GM12878 (cell line): ENCODE measurements around the gene HAPSTR1. TPM values are rescaled to one million over a fixed set of nuclear protein-coding genes. Genes with fewer than 3 reads are reported as not detected.

ENCODE experiments used
- ATAC-seq: fragments of 200-7000 bp; cut with Tn5 transposase; 3 replicates; pipeline ENCODE4 v1.9.1; 2020; ENCODE audit warnings: mild to moderate bottlenecking, moderate library complexity
- BruUV-seq: library from RNA; stranded (reverse); fragments of 400-500 nt; replicated peaks from 2 replicates; lab custom pipeline; 2021; lab: Mats Ljungman, UMichigan
- CTCF ChIA-PET: fragments of 300-600 bp; sonication (Branson Sonifier 250); formaldehyde crosslinking; extraction: SDS; loops from one replicate; lab custom pipeline; 2021; ENCODE audit warnings: inconsistent platforms; lab: Yijun Ruan, JAX
- POLR2A ChIA-PET: fragments of 350-600 bp; formaldehyde crosslinking; extraction: SDS; loops from one replicate; lab custom pipeline; 2021; ENCODE audit warnings: inconsistent platforms; lab: Charles Lee
- RAD21 ChIA-PET: fragments of 300-600 bp; sonication (Branson Sonifier 250); formaldehyde crosslinking; loops from one replicate; lab custom pipeline; 2023; ENCODE audit warnings: antibody characterized with exemption; ENCODE audit not compliant: unreplicated experiment; lab: Charles Lee
- SMC1A ChIA-PET: fragments of 300-600 bp; sonication (Branson Sonifier 250); formaldehyde crosslinking; loops from one replicate; lab custom pipeline; 2023; ENCODE audit not compliant: unreplicated experiment, uncharacterized antibody; lab: Charles Lee
- DNase-seq: peaks from one replicate; pipeline ENCODE4 v3.0.0-alpha.2; 2011; ENCODE audit warnings: low read depth, low spot score
- FAIRE-seq: peaks from 3 replicates; lab custom pipeline; 2011; peaks lifted over from hg19 to GRCh38; lab: Jason Lieb, UNC
- H2AFZ ChIP-seq: 2 replicates; pipeline ENCODE4 v1.6.0; 2011; ENCODE audit warnings: low read depth, low read length, control low read depth; ENCODE audit not compliant: control insufficient read depth
- H3K27ac ChIP-seq: 2 replicates; pipeline ENCODE4 v1.5.1; 2011; ENCODE audit warnings: control low read depth; ENCODE audit not compliant: control insufficient read depth, insufficient read depth
- H3K27me3 ChIP-seq, 2 experiments: replicated peaks in 1 of 2; 2 replicates each; pipeline versions ENCODE4 v1.6.0 to v1.6.1; 2011; ENCODE audit warnings: low read length in 1 of 2; ENCODE audit not compliant: control insufficient read depth in 2 of 2, insufficient read depth in 2 of 2
- H3K36me3 ChIP-seq, 2 experiments: 2 replicates each; pipeline ENCODE4 v1.5.1; 2011; ENCODE audit warnings: low read length in 1 of 2; ENCODE audit not compliant: control insufficient read depth in 2 of 2, insufficient read depth in 2 of 2
- H3K4me1 ChIP-seq: 2 replicates; pipeline ENCODE4 v1.6.1; 2011; ENCODE audit warnings: mild to moderate bottlenecking, low read length, moderate library complexity, mixed read lengths; ENCODE audit not compliant: control insufficient read depth, insufficient read depth
- H3K4me2 ChIP-seq: 2 replicates; pipeline ENCODE4 v1.6.0; 2011; ENCODE audit warnings: control low read depth; ENCODE audit not compliant: control insufficient read depth, insufficient read depth
- H3K4me3 ChIP-seq: fragments of 200-600 bp; sonication (generic); 2 replicates; pipeline ENCODE4 v1.5.1; 2016
- H3K79me2 ChIP-seq: 2 replicates; pipeline ENCODE4 v1.6.0; 2011; ENCODE audit warnings: low read length; ENCODE audit not compliant: control insufficient read depth, insufficient read depth
- H3K9ac ChIP-seq: 2 replicates; pipeline ENCODE4 v1.8.0; 2011; ENCODE audit warnings: low read length, control low read depth, mixed read lengths; ENCODE audit not compliant: control insufficient read depth, insufficient read depth
- H3K9me3 ChIP-seq: replicated peaks from 3 replicates; pipeline ENCODE4 v1.5.1; 2011; ENCODE audit warnings: mild to moderate bottlenecking, low read length; ENCODE audit not compliant: control insufficient read depth, insufficient read depth
- H4K20me1 ChIP-seq: 2 replicates; pipeline ENCODE4 v1.6.0; 2011; ENCODE audit not compliant: control insufficient read depth, insufficient read depth
- BCL11A ChIP-seq: IDR thresholded peaks from 2 replicates; pipeline ENCODE4 v1.6.1; 2011; ENCODE audit warnings: low read depth, low read length
- DPF2 ChIP-seq: fragments of 450-650 bp; IDR thresholded peaks from 2 replicates; pipeline ENCODE4 v1.6.1; 2017; ENCODE audit warnings: mild to moderate bottlenecking
- ETV6 ChIP-seq, 2 experiments: fragments of 450-650 bp in 1 of 2; IDR thresholded peaks in 1 of 2; conservative IDR thresholded peaks in 1 of 2; 2 replicates each; pipeline ENCODE4 v1.6.1; 2014; ENCODE audit warnings: antibody characterized with exemption in 1 of 2, borderline replicate concordance in 1 of 2, low read depth in 1 of 2, mild to moderate bottlenecking in 1 of 2, moderate library complexity in 1 of 2
- HDGF ChIP-seq: fragments of 450-650 bp; IDR thresholded peaks from 2 replicates; pipeline ENCODE4 v1.6.1; 2016; ENCODE audit warnings: antibody characterized with exemption
- MXI1 ChIP-seq: fragments of 150-350 bp; IDR thresholded peaks from 2 replicates; pipeline ENCODE4 v1.6.1; 2011; ENCODE audit warnings: low read depth, mild to moderate bottlenecking, inconsistent platforms, low read length, improper control_type of control experiment
- WGBS: methylation state at CpG from one replicate; pipeline ENCODE4 v1.1.6; 2016; ENCODE audit warnings: low lambda C conversion rate; ENCODE audit not compliant: insufficient replicate concordance, insufficient coverage; ENCODE audit errors: missing lambda C conversion rate; 5-methylcytosine and 5-hydroxymethylcytosine counted together
- in situ Hi-C: fragments of 300-500 bp; cut with MboI; formaldehyde crosslinking; loops from 9 replicates; pipeline ENCODE4 v1.14.3; 2018; ENCODE audit warnings: mixed read lengths
- intact Hi-C: fragments of 100-400 bp; cut with micrococcal nuclease; formaldehyde crosslinking; loops from one replicate; pipeline ENCODE4 v1.14.2; 2022; ENCODE audit not compliant: unreplicated experiment
- polyA plus RNA-seq, 11 experiments: library from polyadenylated mRNA; depleted of rRNA in 4 of 11; unstranded in 6 of 11; stranded (reverse) in 5 of 11; fragments of >200 nt; fragmentation: Nextera tagmentation in 4 of 11; fragmentation: Illumina TruSeq in 1 of 11; extraction: Ambion mirVana in 4 of 11; extraction: Trizol in 1 of 11; gene quantifications; 1 replicate in 1 of 11; 2 replicates in 10 of 11; pipeline versions ENCODE4 v1.2.1 to v1.2.3, GENCODE V29; 2011 to 2016; ENCODE audit warnings: inconsistent platforms in 2 of 11, missing spikeins in 2 of 11, low read depth in 1 of 11
- total RNA-seq, 4 experiments: library from RNA; depleted of rRNA in 3 of 4; stranded (reverse); fragments of >200 nt in 3 of 4; fragmentation: Illumina TruSeq in 1 of 4; extraction: Trizol in 1 of 4; gene quantifications; 2 replicates each; pipeline versions ENCODE4 v1.2.1 to v1.2.3, GENCODE V29; 2013 to 2021
- TF ChIP-seq, protein P1 (sequence below), 3 experiments: IDR thresholded peaks in 2 of 3; conservative IDR thresholded peaks in 1 of 3; 2 replicates each; pipeline ENCODE4 v1.5.1; 2011; ENCODE audit warnings: low read depth in 3 of 3, low read length in 3 of 3, mild to moderate bottlenecking in 3 of 3, control low read depth in 2 of 3, moderate library complexity in 2 of 3, inconsistent platforms in 1 of 3, mixed read lengths in 1 of 3; ENCODE audit not compliant: control insufficient read depth in 2 of 3, insufficient read depth in 1 of 3; ENCODE audit errors: extremely low read depth in 1 of 3
- TF ChIP-seq, protein P2 (sequence below): fragments of 450-650 bp; IDR thresholded peaks from 2 replicates; pipeline ENCODE4 v1.6.1; 2017; ENCODE audit warnings: mild to moderate bottlenecking, moderate library complexity
- TF ChIP-seq, protein P3 (sequence below): IDR thresholded peaks from 2 replicates; pipeline ENCODE4 v1.6.1; 2012; ENCODE audit warnings: low read depth, low read length, improper control_type of control experiment
- TF ChIP-seq, protein P4 (sequence below): IDR thresholded peaks from 2 replicates; pipeline ENCODE4 v1.6.1; 2012; ENCODE audit warnings: low read length, inconsistent platforms

The HAPSTR1 gene
- total and polyA plus RNA-seq, 10 of the 15 experiments (the other 5 are each of a cell fraction or from before 2014, with no cell fraction given): 8.7 to 52.5 (median 23.1) TPM

DNA sequence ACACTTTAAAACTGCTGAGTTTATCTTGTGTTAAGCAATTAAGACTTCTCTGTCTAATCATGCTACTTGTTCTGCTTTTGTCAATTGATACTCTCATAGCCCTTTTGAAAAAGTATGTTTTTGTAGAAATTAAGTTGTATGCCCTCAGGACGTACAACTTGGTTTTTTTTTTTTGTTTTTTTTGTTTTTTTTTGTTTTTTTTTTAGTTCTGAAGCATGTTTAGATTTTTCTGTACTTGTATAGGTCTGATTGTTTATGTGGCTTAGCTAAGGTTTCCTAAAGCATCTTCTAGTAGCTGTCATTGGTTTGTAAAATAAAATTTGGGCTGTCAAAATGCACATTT lies 21.4 kb downstream of the HAPSTR1 start (continued):
- TF ChIP-seq, protein P1, sequence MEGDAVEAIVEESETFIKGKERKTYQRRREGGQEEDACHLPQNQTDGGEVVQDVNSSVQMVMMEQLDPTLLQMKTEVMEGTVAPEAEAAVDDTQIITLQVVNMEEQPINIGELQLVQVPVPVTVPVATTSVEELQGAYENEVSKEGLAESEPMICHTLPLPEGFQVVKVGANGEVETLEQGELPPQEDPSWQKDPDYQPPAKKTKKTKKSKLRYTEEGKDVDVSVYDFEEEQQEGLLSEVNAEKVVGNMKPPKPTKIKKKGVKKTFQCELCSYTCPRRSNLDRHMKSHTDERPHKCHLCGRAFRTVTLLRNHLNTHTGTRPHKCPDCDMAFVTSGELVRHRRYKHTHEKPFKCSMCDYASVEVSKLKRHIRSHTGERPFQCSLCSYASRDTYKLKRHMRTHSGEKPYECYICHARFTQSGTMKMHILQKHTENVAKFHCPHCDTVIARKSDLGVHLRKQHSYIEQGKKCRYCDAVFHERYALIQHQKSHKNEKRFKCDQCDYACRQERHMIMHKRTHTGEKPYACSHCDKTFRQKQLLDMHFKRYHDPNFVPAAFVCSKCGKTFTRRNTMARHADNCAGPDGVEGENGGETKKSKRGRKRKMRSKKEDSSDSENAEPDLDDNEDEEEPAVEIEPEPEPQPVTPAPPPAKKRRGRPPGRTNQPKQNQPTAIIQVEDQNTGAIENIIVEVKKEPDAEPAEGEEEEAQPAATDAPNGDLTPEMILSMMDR (IDR thresholded peaks at IDR 0.05 in 2 of 3, conservative IDR thresholded peaks at IDR 0.05 in 1 of 3; ENCODE audit: control insufficient read depth in 2 of 3, extremely low read depth in 1 of 3, insufficient read depth in 1 of 3, low read depth in 3 of 3, low read length in 3 of 3): no peak
- TF ChIP-seq ETV6 (conservative IDR thresholded peaks at IDR 0.05 in 1 of 2, IDR thresholded peaks at IDR 0.05 in 1 of 2; ENCODE audit: borderline replicate concordance in 1 of 2, low read depth in 1 of 2) (no peak), HDGF (no peak), BCL11A (no peak)
- TF ChIP-seq, protein P2, sequence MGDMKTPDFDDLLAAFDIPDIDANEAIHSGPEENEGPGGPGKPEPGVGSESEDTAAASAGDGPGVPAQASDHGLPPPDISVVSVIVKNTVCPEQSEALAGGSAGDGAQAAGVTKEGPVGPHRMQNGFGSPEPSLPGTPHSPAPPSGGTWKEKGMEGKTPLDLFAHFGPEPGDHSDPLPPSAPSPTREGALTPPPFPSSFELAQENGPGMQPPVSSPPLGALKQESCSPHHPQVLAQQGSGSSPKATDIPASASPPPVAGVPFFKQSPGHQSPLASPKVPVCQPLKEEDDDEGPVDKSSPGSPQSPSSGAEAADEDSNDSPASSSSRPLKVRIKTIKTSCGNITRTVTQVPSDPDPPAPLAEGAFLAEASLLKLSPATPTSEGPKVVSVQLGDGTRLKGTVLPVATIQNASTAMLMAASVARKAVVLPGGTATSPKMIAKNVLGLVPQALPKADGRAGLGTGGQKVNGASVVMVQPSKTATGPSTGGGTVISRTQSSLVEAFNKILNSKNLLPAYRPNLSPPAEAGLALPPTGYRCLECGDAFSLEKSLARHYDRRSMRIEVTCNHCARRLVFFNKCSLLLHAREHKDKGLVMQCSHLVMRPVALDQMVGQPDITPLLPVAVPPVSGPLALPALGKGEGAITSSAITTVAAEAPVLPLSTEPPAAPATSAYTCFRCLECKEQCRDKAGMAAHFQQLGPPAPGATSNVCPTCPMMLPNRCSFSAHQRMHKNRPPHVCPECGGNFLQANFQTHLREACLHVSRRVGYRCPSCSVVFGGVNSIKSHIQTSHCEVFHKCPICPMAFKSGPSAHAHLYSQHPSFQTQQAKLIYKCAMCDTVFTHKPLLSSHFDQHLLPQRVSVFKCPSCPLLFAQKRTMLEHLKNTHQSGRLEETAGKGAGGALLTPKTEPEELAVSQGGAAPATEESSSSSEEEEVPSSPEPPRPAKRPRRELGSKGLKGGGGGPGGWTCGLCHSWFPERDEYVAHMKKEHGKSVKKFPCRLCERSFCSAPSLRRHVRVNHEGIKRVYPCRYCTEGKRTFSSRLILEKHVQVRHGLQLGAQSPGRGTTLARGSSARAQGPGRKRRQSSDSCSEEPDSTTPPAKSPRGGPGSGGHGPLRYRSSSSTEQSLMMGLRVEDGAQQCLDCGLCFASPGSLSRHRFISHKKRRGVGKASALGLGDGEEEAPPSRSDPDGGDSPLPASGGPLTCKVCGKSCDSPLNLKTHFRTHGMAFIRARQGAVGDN: no peak
- TF ChIP-seq, all 136 proteins: peak for 0

DNA sequence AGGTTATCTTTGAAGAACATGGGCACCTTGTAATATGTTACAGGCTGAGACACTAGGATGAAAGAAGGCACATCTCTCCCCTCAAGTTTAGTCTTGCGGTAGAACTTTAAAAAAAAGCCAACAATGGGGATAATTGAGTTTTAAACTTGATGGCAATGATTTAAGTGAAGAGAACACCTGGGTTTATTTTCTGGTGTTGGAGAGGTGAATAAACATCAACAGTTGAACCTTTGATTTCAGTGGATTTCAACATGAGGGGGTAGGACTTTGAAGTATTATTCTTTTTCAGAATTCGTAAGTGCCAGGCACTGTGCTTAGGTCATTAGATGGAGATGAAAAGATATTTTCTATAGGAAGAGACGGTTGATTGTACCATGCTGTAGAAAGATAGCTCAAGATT lies 22.3 kb downstream of the HAPSTR1 start:
- ChIA-PET CTCF (interaction anchor here (0.6 to 1.4 kb wide), 4 partner anchors 11 to 26 kb away, joined by 3 read pairs; no protein-coding TSS in a partner anchor), RAD21 (no interaction called here), POLR2A (interaction anchor here (1.2 to 1.3 kb wide), 2 partner anchors 13 to 21 kb away, joined by 3 to 4 read pairs; no protein-coding TSS in a partner anchor), SMC1A (interaction anchor here (0.5 to 1.6 kb wide), 3 partner anchors 11 to 22 kb away, joined by 3 to 7 read pairs (median 3); no protein-coding TSS in a partner anchor)
- H3K27ac ChIP-seq: no peak overlapping the region
- DNase-seq (no peak), ATAC-seq (no peak), FAIRE-seq (no peak)
- no peaks in the 10 kb centered on the region for H3K27me3 ChIP-seq
- no peak overlapping the region for H3K4me3 ChIP-seq
- 97% methylated on average over 3 of the region's 3 CpGs for WGBS
- H2AFZ ChIP-seq: no peak overlapping the region
- H3K9ac ChIP-seq: no peak overlapping the region
- intact Hi-C loops: no loop called here
- H3K9me3 ChIP-seq: no peaks in the 10 kb centered on the region
- in situ Hi-C loops: no loop called here
- H3K79me2 ChIP-seq: peaks cover 66% of the 10 kb centered on the region
- H3K4me1 ChIP-seq: 0 out of 2 replicates have a peak, but pooled peaks cover 3% of the 10 kb centered on the region
- H4K20me1 ChIP-seq: peaks cover 13% of the 10 kb centered on the region; the same call in 1 of the 2 replicates
- no TSS peak for BruUV-seq
- peaks cover 12 to 27% of the 10 kb centered on the region in 2 experiments for H3K36me3 ChIP-seq
- no peak overlapping the region for H3K4me2 ChIP-seq
- TF ChIP-seq MXI1 (no peak), DPF2 (no peak)
- TF ChIP-seq, protein P3, sequence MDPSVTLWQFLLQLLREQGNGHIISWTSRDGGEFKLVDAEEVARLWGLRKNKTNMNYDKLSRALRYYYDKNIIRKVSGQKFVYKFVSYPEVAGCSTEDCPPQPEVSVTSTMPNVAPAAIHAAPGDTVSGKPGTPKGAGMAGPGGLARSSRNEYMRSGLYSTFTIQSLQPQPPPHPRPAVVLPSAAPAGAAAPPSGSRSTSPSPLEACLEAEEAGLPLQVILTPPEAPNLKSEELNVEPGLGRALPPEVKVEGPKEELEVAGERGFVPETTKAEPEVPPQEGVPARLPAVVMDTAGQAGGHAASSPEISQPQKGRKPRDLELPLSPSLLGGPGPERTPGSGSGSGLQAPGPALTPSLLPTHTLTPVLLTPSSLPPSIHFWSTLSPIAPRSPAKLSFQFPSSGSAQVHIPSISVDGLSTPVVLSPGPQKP: no peak
- TF ChIP-seq, protein P4, sequence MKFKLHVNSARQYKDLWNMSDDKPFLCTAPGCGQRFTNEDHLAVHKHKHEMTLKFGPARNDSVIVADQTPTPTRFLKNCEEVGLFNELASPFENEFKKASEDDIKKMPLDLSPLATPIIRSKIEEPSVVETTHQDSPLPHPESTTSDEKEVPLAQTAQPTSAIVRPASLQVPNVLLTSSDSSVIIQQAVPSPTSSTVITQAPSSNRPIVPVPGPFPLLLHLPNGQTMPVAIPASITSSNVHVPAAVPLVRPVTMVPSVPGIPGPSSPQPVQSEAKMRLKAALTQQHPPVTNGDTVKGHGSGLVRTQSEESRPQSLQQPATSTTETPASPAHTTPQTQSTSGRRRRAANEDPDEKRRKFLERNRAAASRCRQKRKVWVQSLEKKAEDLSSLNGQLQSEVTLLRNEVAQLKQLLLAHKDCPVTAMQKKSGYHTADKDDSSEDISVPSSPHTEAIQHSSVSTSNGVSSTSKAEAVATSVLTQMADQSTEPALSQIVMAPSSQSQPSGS: no peak
